Omental fat pad (tissue), 4 donors: ENCODE results near the gene PIP4K2A. TPM values are rescaled to one million over a fixed set of nuclear protein-coding genes. Genes with fewer than 3 reads are reported as not detected.

Source experiments
- ATAC-seq: fragments of 150-250 bp; one replicate; pipeline ENCODE4 v1.9.1; 2016; ENCODE audit warnings: mild to moderate bottlenecking, moderate library complexity; ENCODE audit not compliant: low FRiP score
- DNase-seq: peaks from one replicate; pipeline ENCODE4 v3.0.0-alpha.2; 2019; ENCODE audit warnings: low spot score
- total RNA-seq, 4 donors: library from RNA; depleted of rRNA; stranded (reverse); fragments of >200 nt; gene quantifications; one replicate each; pipeline ENCODE4 v1.1.0, GENCODE V29; 2016
- TF ChIP-seq, protein P1 (sequence below), 3 donors: fragments of 450-650 bp; IDR thresholded peaks; one replicate each; pipeline ENCODE4 v1.5.1; 2016 to 2017; ENCODE audit warnings: antibody characterized with exemption in 3 of 3, mild to moderate bottlenecking in 3 of 3, moderate library complexity in 2 of 3

PIP4K2A gene
- total RNA-seq, 4 donors from 2014 or later: 16.2 to 32.5 (median 30.4) TPM

DNA sequence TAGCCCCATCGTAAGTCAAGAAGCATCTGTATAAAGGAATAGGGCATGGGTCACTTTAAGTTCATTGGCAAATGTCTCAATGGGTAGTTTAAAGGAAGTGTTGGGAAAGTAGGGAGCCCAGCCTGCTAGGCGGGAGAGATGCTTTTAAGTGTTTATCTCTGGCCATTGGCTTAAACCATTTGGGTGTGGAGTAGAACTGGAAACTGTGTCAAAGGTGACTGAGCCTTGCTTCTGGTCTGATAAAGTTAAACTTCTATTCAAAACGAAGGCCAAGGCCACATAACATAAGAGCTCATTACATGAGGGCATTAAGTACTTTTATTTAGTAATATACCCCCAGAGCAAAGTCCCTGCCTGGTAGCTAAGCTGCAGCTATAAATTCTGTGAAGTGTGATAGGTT is 220.4 kb downstream of the PIP4K2A start:
- DNase-seq (no peak), ATAC-seq (no peak)
- TF ChIP-seq, protein P1, sequence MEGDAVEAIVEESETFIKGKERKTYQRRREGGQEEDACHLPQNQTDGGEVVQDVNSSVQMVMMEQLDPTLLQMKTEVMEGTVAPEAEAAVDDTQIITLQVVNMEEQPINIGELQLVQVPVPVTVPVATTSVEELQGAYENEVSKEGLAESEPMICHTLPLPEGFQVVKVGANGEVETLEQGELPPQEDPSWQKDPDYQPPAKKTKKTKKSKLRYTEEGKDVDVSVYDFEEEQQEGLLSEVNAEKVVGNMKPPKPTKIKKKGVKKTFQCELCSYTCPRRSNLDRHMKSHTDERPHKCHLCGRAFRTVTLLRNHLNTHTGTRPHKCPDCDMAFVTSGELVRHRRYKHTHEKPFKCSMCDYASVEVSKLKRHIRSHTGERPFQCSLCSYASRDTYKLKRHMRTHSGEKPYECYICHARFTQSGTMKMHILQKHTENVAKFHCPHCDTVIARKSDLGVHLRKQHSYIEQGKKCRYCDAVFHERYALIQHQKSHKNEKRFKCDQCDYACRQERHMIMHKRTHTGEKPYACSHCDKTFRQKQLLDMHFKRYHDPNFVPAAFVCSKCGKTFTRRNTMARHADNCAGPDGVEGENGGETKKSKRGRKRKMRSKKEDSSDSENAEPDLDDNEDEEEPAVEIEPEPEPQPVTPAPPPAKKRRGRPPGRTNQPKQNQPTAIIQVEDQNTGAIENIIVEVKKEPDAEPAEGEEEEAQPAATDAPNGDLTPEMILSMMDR (IDR thresholded peaks at IDR 0.05): no peak

DNA sequence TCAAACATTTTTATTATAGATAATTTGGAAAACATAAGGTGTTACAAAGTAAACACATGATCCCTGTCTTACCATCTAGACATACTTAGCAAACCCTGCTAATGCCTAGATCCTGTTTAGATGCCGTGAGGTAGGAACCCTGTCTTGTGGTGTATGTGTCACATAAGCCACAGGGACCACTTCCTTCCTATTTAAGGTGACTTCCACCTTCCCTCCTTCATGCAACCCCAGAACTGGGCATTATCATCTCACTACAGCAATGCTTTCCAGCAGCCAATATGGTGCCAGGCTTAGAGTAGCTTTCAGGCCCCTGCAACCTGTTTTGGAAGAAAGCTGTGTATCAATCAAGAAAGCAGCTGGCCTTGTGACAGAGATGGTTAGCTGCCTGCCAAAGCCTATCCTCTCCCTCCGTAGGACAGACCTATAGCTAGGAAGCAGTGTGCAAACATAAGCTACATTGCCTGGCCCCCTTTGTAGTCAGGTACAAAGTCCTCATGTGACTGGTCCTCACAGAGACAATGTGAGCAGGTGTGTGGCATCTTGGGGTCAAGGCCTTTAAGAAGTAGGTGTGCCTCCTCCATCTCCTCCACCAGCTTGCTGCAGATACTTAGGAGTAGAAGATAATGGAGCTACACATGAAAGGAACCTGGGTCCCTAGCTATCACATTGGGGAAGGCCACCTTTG is 222.3 kb downstream of the PIP4K2A start:
- DNase-seq (no peak), ATAC-seq (no peak)
- TF ChIP-seq, protein P1 (IDR thresholded peaks at IDR 0.05): no peak

- DNase-seq: no peak
- ATAC-seq: no peak
Measured at GRCh38 chr10:22491480-22491879, 222.9 kb downstream of the PIP4K2A start.

GRCh38 chr10:22489975-22490374 is 224.4 kb downstream of the PIP4K2A start:
- TF ChIP-seq, protein P1 (IDR thresholded peaks at IDR 0.05): no peak
- DNase-seq: no peak
- no peak for ATAC-seq

More at GRCh38 chr10:22491480-22491879, 222.9 kb downstream of the PIP4K2A start:
- TF ChIP-seq, protein P1 (IDR thresholded peaks at IDR 0.05): no peak

GRCh38 chr10:22489467-22489866 is 224.9 kb downstream of the PIP4K2A start:
- DNase-seq (no peak), ATAC-seq (no peak)

GRCh38 chr10:22486431-22486830 is 227.9 kb downstream of the PIP4K2A start:
- no peak for ATAC-seq

More at GRCh38 chr10:22489467-22489866, 224.9 kb downstream of the PIP4K2A start:
- TF ChIP-seq, protein P1 (IDR thresholded peaks at IDR 0.05): no peak

More at GRCh38 chr10:22486431-22486830, 227.9 kb downstream of the PIP4K2A start:
- TF ChIP-seq, protein P1 (IDR thresholded peaks at IDR 0.05): no peak
- DNase-seq: no peak

Other genes with a start within 250 kb of the PIP4K2A start
- gene ARMC3, start 213.5 kb upstream of the PIP4K2A start, total RNA-seq: not detected